GM12801 (cell line): ENCODE data around the gene CD44.

Source experiments
- TF ChIP-seq, protein P1 (sequence below): IDR thresholded peaks from one replicate; pipeline ENCODE4 v1.5.1; 2011; ENCODE audit warnings: control low read depth; ENCODE audit not compliant: insufficient read length; ENCODE audit errors: extremely low read depth

CD44 gene

DNA sequence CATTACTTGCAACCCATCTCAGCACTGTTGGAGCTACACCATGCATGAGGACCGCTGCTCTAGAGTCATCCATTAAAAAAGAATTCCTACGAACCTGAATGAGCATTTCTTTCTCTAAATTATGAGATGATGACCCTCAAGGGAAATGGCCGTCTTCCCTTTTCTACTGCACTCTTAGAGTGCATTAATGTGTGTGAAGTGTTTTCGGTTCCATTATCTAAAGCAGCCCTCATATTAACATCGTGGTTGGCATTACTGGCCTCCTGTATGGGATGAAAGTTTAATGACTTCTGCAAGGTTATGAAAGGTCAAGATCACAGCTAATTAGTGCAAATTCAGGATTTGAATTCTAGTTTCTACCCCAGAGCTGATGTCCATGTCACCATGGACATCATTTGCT, 16.7 kb downstream of the CD44 start:
- TF ChIP-seq, protein P1, sequence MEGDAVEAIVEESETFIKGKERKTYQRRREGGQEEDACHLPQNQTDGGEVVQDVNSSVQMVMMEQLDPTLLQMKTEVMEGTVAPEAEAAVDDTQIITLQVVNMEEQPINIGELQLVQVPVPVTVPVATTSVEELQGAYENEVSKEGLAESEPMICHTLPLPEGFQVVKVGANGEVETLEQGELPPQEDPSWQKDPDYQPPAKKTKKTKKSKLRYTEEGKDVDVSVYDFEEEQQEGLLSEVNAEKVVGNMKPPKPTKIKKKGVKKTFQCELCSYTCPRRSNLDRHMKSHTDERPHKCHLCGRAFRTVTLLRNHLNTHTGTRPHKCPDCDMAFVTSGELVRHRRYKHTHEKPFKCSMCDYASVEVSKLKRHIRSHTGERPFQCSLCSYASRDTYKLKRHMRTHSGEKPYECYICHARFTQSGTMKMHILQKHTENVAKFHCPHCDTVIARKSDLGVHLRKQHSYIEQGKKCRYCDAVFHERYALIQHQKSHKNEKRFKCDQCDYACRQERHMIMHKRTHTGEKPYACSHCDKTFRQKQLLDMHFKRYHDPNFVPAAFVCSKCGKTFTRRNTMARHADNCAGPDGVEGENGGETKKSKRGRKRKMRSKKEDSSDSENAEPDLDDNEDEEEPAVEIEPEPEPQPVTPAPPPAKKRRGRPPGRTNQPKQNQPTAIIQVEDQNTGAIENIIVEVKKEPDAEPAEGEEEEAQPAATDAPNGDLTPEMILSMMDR: no peak

DNA sequence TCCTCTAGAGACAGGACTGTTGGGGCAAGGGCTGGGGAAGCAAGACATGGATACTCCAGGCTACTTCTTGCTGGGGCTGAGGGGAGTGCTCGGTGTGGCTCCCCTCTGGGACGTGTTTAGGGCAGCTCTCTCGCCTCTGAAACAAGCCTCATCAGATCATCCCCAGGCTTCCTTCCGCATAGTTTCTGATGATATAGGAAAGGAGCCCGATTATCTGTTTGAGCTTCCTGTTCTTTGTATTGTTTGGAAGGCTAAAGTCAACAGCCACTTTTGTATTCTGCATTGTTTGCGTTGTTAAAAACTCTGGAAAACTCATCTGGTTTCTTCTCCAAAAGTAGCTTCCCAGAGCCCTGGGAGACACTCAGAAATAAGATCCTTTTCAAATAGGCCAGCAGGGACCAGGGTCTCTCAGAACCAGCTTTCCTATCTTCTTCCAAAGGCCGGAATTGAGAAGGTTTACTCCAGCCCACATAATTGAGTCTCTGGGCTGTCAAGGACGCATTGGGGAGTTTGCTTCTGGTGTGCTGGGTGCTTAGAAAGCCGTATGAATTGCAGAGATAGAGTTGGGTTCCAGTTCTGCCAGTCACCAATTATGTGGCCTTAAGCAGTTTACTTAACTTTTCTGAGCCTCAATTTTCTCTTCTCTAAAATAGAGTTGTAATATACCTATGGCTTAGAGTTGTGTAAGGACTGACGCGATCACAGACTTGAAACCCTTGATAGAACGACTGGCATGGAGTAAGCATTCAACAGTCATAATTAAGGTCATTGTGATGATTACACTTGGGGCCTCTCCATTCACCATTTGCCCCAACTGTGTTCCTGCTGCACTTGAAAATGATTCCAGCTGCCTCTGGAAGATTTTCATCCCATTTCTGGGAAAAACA, 19.1 kb downstream of the CD44 start:
- TF ChIP-seq, protein P1: no peak

DNA sequence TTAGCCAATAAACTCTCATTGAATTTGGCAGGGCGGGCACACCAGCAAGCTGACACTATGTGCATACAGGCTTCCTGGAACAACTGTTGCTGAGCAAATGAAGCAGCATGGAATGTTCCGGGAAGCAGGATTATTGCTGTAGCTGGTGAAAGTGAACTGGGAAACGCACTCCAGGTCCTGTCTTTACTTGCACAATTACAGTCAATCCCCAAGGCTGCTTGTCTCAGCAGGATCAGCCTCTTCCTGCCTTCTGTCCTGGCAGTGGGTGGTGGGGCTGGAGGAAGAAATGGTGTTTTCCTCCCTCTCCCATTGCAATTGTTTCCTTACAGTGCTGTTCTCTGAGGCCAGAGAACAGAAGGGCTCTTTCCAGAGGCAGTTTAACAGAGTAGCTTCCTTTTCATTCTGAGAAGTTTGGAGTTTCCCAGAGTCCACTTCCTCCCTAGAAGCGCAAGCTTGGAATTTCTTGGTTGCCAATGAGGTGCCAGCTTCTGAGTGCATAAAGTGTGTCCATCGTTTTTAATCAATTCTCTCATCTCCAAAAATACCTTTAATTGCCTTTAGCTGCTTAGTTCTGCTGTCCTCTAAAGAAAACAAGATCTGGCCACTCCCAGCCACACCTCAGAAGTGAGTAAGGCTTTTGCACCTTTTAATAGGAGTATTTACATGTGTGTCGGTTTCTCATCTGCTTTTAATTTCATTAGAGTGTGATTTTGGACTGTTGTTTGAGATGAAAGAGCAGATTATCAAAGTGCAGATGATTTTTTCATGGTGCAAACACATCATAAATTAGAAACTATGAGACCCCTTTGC, 19.9 kb downstream of the CD44 start:
- TF ChIP-seq, protein P1: no peak

DNA sequence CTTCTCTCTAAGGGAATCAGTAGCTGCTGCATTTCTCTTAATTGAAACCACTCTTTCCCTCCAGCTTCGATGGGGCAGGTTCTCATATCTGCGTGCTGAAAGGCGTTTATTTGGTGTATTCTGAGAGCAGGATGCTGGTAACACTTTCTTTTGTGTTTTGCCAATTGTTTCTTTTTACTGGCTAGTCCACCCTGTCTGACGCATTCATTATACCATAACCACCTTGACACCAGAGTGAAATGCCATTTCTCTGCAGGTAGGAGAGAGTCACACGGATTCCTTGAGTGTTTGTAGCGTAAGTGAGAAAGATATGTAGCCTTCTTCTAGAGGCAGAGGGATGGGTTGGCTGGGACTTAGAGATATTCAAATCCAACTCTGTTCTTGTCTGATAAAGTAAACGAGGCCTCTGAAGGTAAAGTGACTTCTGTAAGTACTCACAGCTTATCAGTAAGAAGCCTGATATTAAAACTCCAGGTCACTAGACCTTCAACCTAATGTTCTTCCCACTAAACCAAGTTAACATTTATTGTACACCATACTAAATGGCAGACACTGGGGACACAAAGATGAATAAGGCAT, 21.4 kb downstream of the CD44 start:
- TF ChIP-seq, protein P1: no peak

DNA sequence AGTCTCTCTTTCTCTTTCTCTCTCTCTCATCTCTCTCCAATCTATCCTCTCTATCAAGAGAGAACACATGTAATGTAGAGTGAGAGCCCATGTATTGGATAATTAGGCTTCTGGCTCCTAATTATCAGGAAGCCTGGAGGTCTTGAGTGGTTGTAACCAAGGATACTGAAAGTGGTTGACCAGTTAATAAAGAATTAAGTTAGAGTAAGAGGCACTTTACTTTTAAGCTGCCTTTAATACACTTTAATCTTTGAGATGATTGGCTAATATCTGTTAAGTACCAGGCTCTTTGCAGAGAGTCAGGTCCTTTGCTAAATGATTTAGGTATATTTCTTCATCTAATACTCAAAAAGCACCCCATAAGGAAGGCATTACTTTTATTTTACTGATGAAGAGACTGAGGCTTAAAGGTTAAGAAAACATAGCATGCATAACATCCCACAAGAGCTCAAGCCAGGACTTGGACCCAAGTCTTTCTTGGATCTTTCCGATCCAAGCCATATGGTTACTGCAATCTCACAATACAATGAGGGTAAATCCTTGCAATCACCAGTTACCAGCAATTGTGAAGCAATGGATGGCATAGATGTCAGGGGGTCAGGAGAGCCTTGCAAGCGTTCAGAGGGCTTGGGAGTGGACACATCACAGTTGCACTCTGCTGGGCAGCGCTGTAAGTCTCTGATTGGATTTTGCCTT, 22.1 kb downstream of the CD44 start:
- TF ChIP-seq, protein P1: no peak

DNA sequence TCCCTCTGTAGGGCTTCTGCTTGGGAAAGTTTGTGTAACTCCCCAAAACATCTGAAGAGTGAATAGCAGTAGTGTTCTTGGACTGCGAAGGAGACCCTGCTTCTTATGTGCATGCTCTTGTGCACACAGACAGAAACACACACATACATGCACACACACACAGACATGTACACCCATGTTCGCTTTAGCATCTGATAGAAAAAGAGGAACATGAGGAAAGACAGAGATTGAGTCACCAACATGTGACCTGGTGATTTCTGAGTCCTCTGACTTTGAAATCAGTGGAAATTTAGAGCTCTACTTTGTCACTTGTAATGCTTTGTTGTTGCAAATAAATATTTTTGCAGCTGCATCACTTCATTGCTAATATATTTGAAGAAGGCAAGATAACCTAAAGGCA, 23.8 kb downstream of the CD44 start:
- TF ChIP-seq, protein P1: no peak

DNA sequence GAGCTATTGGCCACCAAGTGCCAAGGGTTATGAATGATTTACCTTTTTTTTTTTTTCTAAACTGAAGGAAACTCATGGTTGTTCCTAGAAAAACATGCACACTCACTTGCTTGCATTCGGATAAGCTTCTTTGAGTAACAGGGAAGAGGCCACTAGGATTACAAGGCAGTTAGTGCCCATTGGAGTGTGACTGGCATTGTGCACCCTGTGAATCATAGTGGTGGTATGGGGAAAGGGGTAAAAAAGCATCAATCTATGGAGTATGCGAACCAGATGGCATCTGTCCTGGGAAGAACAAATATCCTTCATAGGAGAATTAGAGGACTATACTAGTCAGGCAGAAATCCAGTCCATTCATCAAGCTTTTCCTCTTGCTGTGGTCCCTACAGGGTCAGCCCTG, 24.2 kb downstream of the CD44 start:
- TF ChIP-seq, protein P1: no peak
